ENCODE measurements around the gene TNFRSF4. TPM values are rescaled to one million over a fixed set of nuclear protein-coding genes. Genes with fewer than 3 reads are reported as not detected.

Gene TNFRSF4
- total RNA-seq, 2 donors from 2014 or later, result 0.55 to 1.3 TPM

DNA sequence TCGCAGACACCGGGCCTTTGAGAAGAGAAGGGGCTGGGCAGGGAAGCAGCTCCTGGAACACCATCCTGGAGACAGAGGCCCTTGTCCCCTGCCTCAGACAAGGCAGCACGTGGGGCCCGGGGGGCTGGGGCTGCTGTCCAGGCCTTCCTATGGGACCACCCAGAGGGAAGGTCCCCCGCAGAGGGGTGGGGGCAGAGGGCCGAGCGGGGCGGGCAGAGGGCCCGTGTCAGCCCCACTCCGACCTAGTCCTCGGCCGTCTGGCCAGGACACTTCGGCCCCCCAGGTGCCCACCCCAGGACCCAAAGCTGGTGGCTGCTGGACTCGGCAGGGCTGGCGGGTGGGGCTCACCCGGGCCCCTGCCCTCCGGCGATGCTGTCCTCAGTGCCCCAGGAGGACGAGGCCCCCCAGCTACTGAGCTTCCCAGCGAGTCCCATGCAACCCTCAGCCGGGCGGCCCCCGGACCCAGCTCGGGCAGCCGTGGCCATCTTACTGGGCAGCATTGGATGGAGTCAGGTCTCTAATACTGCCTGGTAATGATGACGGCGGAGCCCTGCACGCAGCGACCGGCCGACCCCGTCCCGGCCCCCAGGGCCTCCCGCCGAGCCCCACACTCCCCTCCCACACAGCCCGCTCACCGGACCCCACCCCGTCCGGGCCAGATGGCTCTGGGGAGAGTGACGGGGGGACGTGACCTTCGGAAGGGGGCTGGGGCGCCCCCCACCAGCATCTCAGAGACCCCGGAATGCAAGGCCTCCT, 47.1 kb downstream of the TNFRSF4 start:
- ATAC-seq, result no peak
- DNase-seq, result peak in 1 of 2 donors; percentile 21

GRCh38 chr1:1165900-1166421, 48.0 kb downstream of the TNFRSF4 start:
- no peak for DNase-seq
- ATAC-seq, result no peak
- intact Hi-C loops (cut with DNase I, micrococcal nuclease), result no loop called here

More for the DNA sequence above, 47.1 kb downstream of the TNFRSF4 start:
- intact Hi-C loops (cut with DNase I, micrococcal nuclease), result no loop called here

GRCh38 chr1:1165485-1165884, 48.5 kb downstream of the TNFRSF4 start:
- intact Hi-C loops (cut with DNase I, micrococcal nuclease), result no loop called here
- ATAC-seq (no peak), DNase-seq (no peak)

GRCh38 chr1:1164701-1165451, 49.1 kb downstream of the TNFRSF4 start:
- ATAC-seq (peak; percentile 5), DNase-seq (no peak)
- intact Hi-C loops (cut with DNase I, micrococcal nuclease), result no loop called here

- intact Hi-C loops (cut with DNase I, micrococcal nuclease), result no loop called here
- no peak for DNase-seq
These were observed 49.6 kb downstream of the TNFRSF4 start for GRCh38 chr1:1164361-1164700.

GRCh38 chr1:1163538-1164070, 50.3 kb downstream of the TNFRSF4 start:
- ATAC-seq (no peak), DNase-seq (no peak)
- intact Hi-C loops (cut with DNase I, micrococcal nuclease), result no loop called here

More at GRCh38 chr1:1164361-1164700, 49.6 kb downstream of the TNFRSF4 start:
- no peak for ATAC-seq

GRCh38 chr1:1162597-1163537, 51.1 kb downstream of the TNFRSF4 start:
- intact Hi-C loops (cut with DNase I, micrococcal nuclease), result no loop called here
- ATAC-seq (peak; percentile 49), DNase-seq (peak; percentile 92 to 96)

- no peak for DNase-seq
- ATAC-seq, result no peak
- intact Hi-C loops (cut with DNase I, micrococcal nuclease), result no loop called here
These were observed 52.3 kb downstream of the TNFRSF4 start for GRCh38 chr1:1161683-1162079.

Small RNA genes lying within 50 kb of the gene (microRNA-seq; reads per million reads assigned to microRNA genes)
- gene MIR200A, result 4,042 to 4,282 reads per million in 2 donors
- gene MIR200B, result 41,895 to 51,243 reads per million in 2 donors
- 3,884 to 5,634 reads per million in 2 donors for gene MIR429

Other genes with a start within 250 kb of the TNFRSF4 start
- gene PLEKHN1, start 247.7 kb downstream of the TNFRSF4 start, total RNA-seq, result under 1 TPM; 0.58 to 0.95 TPM
- gene PERM1, start 232.1 kb downstream of the TNFRSF4 start, total RNA-seq, result under 1 TPM in 1 of 2 donors, not detected in 1; 0.14 TPM
- gene HES4, start 214.1 kb downstream of the TNFRSF4 start, total RNA-seq, result 10 to 100 TPM; 19.5 to 24.2 TPM
- 10 to 100 TPM; 31.2 to 37.9 TPM for gene ISG15, start 200.7 kb downstream of the TNFRSF4 start, total RNA-seq
- 10 to 100 TPM; 54.0 to 59.5 TPM for gene AGRN, start 194.0 kb downstream of the TNFRSF4 start, total RNA-seq
- 1 to 10 TPM; 3.4 to 5.3 TPM for gene RNF223, start 139.8 kb downstream of the TNFRSF4 start, total RNA-seq
- 10 to 100 TPM; 17.6 to 28.6 TPM for gene C1orf159, start 98.1 kb downstream of the TNFRSF4 start, total RNA-seq
- gene TTLL10, start 40.3 kb downstream of the TNFRSF4 start, total RNA-seq, result 1 to 10 TPM; 1.2 to 3.0 TPM
- gene TNFRSF18, start 7.6 kb downstream of the TNFRSF4 start, total RNA-seq, result 1 to 10 TPM in 1 of 2 donors, under 1 TPM in 1; 0.64 to 3.7 TPM
- 100 to 1,000 TPM; 235 to 273 TPM for gene SDF4, start 17.8 kb upstream of the TNFRSF4 start, total RNA-seq
- gene B3GALT6, start 18.1 kb upstream of the TNFRSF4 start, total RNA-seq, result 1 to 10 TPM; 8.2 to 9.6 TPM
- gene C1QTNF12, start 32.6 kb upstream of the TNFRSF4 start, total RNA-seq, result 10 to 100 TPM; 40.0 to 71.6 TPM
- gene UBE2J2, start 59.7 kb upstream of the TNFRSF4 start, total RNA-seq, result 10 to 100 TPM; 46.3 to 56.3 TPM
- gene SCNN1D, start 66.3 kb upstream of the TNFRSF4 start, total RNA-seq, result 1 to 10 TPM; 1.5 to 1.6 TPM
- gene ACAP3, start 93.8 kb upstream of the TNFRSF4 start, total RNA-seq, result 10 to 100 TPM; 49.2 to 58.7 TPM
- gene PUSL1, start 94.4 kb upstream of the TNFRSF4 start, total RNA-seq, result 10 to 100 TPM; 15.5 to 18.7 TPM
- gene INTS11, start 110.5 kb upstream of the TNFRSF4 start, total RNA-seq, result 10 to 100 TPM; 80.6 to 94.2 TPM
- 10 to 100 TPM; 67.3 to 86.7 TPM for gene CPTP, start 110.6 kb upstream of the TNFRSF4 start, total RNA-seq
- under 1 TPM; 0.67 to 0.89 TPM for gene TAS1R3, start 117.1 kb upstream of the TNFRSF4 start, total RNA-seq
- 10 to 100 TPM; 57.2 to 69.0 TPM for gene DVL1, start 135.3 kb upstream of the TNFRSF4 start, total RNA-seq
- 10 to 100 TPM in 1 of 2 donors, 1 to 10 TPM in 1; 8.5 to 20.7 TPM for gene MXRA8, start 144.4 kb upstream of the TNFRSF4 start, total RNA-seq
- 100 to 1,000 TPM; 175 to 212 TPM for gene AURKAIP1, start 161.1 kb upstream of the TNFRSF4 start, total RNA-seq
- 100 to 1,000 TPM; 115 to 129 TPM for gene CCNL2, start 185.2 kb upstream of the TNFRSF4 start, total RNA-seq
- gene MRPL20, start 193.1 kb upstream of the TNFRSF4 start, total RNA-seq, result 10 to 100 TPM; 82.1 to 96.7 TPM
- 1 to 10 TPM in 1 of 2 donors, under 1 TPM in 1; 0.76 to 2.7 TPM for gene ANKRD65, start 207.1 kb upstream of the TNFRSF4 start, total RNA-seq
- gene VWA1, start 221.5 kb upstream of the TNFRSF4 start, total RNA-seq, result 10 to 100 TPM; 40.1 to 81.5 TPM
- under 1 TPM; 0.49 to 0.87 TPM for gene ATAD3C, start 235.5 kb upstream of the TNFRSF4 start, total RNA-seq

All from left colon (tissue), 2 donors.